Left kidney (tissue), 2 donors: ENCODE measurements around the gene MAML2. TPM values are rescaled to one million over a fixed set of nuclear protein-coding genes. Genes with fewer than 3 reads are reported as not detected.

Experiments used
- DNase-seq: peaks from one replicate; pipeline ENCODE4 v3.0.0-alpha.2; 2013
- polyA plus RNA-seq: library from polyadenylated mRNA; unstranded; fragments of 120-200 nt; gene quantifications from one replicate; pipeline ENCODE4 v1.2.1, GENCODE V29; 2013; ENCODE audit not compliant: insufficient read length

MAML2 gene
- polyA plus RNA-seq, 1 donor = 31.7 TPM

DNA sequence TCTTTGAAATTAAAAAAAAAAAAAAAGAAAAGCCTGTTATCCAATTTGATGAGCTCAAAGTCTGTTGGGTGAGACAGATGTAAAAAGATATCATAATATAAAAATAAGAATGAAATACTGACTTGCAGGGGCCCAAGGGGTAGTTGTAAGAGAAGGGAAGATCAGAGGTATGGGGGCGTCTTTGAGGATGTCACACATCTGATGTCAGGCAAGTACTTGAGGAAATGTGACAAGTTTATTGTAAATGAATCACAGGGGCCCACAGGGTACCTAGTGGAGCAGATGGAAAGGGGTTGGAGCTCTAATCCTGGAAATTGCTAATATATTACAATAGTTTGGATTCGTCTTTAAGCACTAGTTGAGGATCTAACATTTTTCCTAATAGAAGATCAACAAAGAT, 131.6 kb downstream of the MAML2 start:
- no peak for DNase-seq

GRCh38 chr11:96207459-96208449, 135.2 kb downstream of the MAML2 start:
- DNase-seq = no peak

- DNase-seq = no peak
These were observed 136.0 kb downstream of the MAML2 start for GRCh38 chr11:96206955-96207354.

DNA sequence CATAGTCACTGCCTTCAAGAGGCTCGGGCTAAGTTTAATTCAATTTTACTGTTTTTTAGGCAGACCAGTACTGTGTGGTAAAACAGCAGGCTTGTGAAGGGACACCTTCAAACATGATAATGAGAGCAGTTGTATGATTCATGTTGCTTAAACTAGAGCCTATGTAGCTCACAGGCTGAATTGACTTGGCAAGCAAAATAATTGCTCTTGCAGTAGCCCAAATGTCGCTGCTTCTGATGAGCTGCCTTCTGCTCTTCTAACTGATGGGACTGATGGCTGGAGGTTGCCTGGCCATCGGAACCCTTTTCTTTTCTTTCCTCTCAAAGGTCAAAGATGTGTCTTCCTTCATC, 137.6 kb downstream of the MAML2 start:
- no peak for DNase-seq

DNA sequence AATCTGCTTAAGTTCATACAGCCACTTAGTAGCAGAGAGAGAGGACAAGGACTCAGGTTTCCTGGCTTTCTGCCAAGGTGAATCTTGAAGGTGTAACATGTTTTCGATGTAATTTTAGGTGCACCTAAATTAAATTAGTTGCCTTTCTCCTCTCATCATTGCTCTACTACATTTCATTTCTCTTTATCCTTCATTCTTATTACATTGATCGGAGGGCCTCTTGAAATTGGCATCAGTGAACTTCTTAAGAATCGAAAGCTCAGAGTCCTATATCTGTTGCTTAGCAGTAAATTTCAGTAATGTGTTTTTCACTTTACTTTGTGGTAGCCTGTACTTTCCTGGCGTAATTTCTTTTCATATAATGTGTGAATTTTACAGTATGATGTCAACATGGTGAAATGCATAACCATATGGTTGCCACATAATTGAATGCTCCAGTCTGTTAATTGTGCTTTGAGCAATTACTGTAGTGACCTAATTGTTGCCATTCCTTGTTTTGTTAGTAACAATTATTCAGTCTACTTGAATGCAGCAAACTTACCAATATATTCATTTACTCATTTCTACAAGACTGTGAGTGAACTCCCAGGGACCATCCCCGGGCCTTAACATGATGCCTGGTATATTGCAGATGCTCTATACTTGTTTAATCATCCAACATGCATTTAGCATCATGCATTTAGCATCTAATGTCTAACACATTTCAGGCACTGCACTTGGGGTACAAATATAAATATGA, 138.1 kb downstream of the MAML2 start:
- DNase-seq = no peak

GRCh38 chr11:96204366-96204659, 138.7 kb downstream of the MAML2 start:
- DNase-seq = no peak

- DNase-seq = no peak
These were observed 139.2 kb downstream of the MAML2 start for GRCh38 chr11:96203567-96204365.

- DNase-seq = no peak
These were observed 142.8 kb downstream of the MAML2 start for GRCh38 chr11:96200243-96200642.

DNA sequence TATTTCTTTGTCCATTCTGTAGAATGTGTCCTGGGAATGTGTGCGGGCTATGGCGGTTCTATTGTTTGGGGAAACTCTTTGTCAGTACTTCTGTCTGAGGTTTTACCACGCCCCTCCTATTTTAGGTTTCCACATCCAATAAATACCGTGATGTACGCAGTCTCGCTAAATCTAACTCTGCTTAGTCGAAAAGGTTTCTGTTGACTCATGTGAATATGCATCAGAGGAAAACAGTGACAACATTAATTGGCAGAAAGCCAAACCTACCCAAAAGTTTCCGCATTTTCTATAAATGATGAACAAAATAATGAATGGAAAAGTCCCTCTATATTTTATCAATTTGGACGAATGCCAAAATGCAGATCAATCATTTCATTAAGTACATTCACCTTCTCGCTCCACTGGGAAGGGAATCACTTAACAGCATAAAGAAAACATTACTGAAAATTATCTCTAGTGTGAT, 143.4 kb downstream of the MAML2 start:
- no peak for DNase-seq

DNA sequence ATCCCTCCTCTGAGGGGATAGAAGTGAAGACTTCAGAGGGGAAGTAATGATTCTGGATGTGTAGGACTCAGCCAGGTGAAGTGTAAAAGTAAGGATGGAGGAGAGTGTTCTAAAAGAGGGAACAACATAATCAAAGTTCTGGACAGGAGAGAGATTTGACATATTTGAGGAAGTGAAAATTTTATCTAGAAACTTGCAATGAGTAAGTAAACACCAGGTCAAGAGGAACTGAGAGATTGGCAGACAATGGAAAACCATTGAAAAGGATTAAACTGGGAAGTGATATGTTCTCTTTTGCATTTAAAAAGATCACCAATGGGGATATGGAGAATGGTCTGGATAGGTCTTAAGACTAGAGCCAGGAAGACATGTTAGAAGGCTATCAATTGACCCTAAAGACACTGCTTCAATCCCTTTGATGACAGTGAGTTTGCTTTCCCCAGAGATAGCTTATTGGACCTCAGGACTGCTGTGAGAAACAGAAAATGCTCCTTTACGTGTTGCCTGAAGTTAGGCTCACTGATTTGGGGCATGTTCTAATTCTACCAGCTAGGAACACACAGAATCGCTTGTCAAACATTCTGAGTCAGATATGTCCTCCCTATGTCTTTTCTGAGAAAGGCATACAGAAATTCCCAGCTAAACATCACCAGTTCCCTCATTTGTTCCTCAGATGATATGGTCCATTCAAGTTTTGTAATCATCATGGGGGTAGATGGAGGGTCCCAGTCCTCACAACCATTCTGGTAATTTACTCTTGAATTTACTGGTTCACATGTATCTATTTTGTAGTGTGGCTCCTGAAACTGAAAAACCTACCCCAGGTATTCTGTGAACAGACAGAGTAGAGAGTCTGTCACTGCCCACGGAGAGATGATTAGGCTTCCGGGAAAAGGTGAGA, 144.9 kb downstream of the MAML2 start:
- DNase-seq = no peak

DNA sequence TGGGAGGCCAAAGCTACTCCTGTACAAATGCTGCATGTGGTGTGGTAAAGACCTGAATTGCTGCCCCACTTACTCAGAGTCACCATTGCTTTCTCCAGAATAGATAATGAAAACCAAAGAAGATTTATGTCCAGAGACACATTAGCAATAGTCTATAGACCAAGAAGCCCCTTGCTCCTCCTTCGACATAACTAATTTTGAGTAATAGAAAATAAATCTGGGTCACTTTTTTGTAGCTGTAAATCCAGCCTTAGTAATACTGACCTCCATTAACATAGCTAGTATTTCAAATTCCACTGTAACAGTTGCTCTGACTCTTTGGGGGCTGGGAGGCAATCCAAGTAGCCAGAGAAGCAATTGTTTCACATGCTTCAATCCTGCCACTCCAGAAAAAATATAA, 145.9 kb downstream of the MAML2 start:
- DNase-seq = no peak

- DNase-seq = no peak
These were observed 146.8 kb downstream of the MAML2 start for GRCh38 chr11:96196181-96196662.

- no peak for DNase-seq
These were observed 147.3 kb downstream of the MAML2 start for GRCh38 chr11:96195671-96196070.

- no peak for DNase-seq
These were observed 148.2 kb downstream of the MAML2 start for GRCh38 chr11:96194581-96195374.

DNA sequence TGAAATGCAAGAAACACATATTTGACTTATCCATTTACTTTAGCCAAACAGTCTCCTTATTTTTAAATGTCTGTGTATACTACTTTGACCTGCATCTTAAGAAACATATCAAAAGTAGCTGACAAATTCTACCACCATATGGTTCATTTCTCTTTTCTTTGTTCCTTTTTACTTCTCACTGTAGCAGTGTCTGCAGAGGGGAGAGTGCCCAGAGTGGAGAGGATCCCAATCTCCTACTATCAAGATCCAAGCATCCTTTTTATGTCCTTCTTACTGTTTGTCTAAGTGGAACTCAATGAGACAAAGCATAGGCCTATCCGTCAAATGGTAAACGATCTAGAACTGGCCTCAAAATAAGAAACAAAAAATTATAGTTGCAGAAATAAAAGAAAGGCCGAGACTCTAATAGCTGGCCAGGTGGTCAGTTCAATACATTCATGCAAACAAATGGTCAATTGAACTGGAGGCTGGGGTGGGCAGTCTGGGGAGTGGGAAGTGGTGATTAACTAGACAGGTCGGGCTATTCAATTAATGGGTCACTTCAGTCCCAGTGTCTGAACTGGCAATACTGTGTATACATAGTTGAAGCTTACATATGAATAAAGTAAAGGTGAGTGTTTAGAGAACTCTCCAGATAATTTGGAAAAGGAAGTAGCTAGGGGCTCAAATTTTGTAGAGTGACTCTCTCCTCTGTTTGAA, 149.1 kb downstream of the MAML2 start:
- DNase-seq = no peak

- no peak for DNase-seq
These were observed 151.2 kb downstream of the MAML2 start for GRCh38 chr11:96191752-96192151.

DNA sequence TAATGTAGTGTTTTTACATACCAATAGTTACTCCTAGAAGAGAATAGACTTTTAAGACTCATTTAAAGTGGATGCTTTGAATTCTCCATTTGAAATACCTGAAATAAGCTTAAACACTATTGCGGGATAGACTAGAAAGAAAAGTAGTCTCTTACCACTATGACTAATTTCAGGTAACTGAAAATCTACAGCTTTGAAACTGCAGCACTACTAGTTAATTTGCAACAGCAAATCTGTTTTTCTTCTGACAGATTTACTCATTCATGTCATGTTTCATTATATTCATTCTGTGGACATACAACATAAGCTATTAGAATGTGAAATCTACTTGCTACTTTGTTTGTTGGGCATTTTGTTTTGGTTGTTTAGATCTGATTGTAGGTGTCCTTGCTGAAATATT, 153.6 kb downstream of the MAML2 start:
- no peak for DNase-seq

- DNase-seq = no peak
These were observed 154.6 kb downstream of the MAML2 start for GRCh38 chr11:96188243-96189006.

DNA sequence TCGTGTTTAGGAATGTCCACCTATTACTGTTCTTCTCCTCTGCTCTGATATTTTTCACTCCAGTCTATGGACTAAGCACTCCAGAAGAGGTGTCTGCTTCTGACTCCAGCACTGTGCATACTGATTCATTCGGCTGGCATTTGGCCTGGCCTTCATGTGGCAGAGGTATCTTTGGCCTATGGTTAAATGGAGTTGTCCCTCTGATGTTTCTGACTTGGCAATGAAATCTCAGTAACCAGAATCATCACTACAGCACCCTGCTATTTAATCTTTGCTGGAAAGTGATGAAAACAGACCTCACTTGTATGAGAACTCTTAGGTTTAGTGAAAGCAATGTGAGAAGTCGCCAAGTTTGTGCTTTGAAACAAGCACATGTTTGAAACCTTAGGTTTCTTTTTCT, 155.2 kb downstream of the MAML2 start:
- DNase-seq = no peak
